GM12878 (cell line): ENCODE measurements around the gene SHB. TPM values are rescaled to one million over a fixed set of nuclear protein-coding genes. Genes with fewer than 3 reads are reported as not detected.

Experiments
- ATAC-seq: fragments of 200-7000 bp; cut with Tn5 transposase; 3 replicates; pipeline ENCODE4 v1.9.1; 2020; ENCODE audit warnings: mild to moderate bottlenecking, moderate library complexity
- BruUV-seq: library from RNA; stranded (reverse); fragments of 400-500 nt; replicated peaks from 2 replicates; lab custom pipeline; 2021; lab: Mats Ljungman, UMichigan
- CTCF ChIA-PET: fragments of 300-600 bp; sonication (Branson Sonifier 250); formaldehyde crosslinking; extraction: SDS; loops from one replicate; lab custom pipeline; 2021; ENCODE audit warnings: inconsistent platforms; lab: Yijun Ruan, JAX
- POLR2A ChIA-PET: fragments of 350-600 bp; formaldehyde crosslinking; extraction: SDS; loops from one replicate; lab custom pipeline; 2021; ENCODE audit warnings: inconsistent platforms; lab: Charles Lee
- RAD21 ChIA-PET: fragments of 300-600 bp; sonication (Branson Sonifier 250); formaldehyde crosslinking; loops from one replicate; lab custom pipeline; 2023; ENCODE audit warnings: antibody characterized with exemption; ENCODE audit not compliant: unreplicated experiment; lab: Charles Lee
- SMC1A ChIA-PET: fragments of 300-600 bp; sonication (Branson Sonifier 250); formaldehyde crosslinking; loops from one replicate; lab custom pipeline; 2023; ENCODE audit not compliant: unreplicated experiment, uncharacterized antibody; lab: Charles Lee
- DNase-seq: peaks from one replicate; pipeline ENCODE4 v3.0.0-alpha.2; 2011; ENCODE audit warnings: low read depth, low spot score
- FAIRE-seq: peaks from 3 replicates; lab custom pipeline; 2011; peaks lifted over from hg19 to GRCh38; lab: Jason Lieb, UNC
- H2AFZ ChIP-seq: 2 replicates; pipeline ENCODE4 v1.6.0; 2011; ENCODE audit warnings: low read depth, low read length, control low read depth; ENCODE audit not compliant: control insufficient read depth
- H3K27ac ChIP-seq: 2 replicates; pipeline ENCODE4 v1.5.1; 2011; ENCODE audit warnings: control low read depth; ENCODE audit not compliant: control insufficient read depth, insufficient read depth
- H3K27me3 ChIP-seq, 2 experiments: replicated peaks in 1 of 2; 2 replicates each; pipeline versions ENCODE4 v1.6.0 to v1.6.1; 2011; ENCODE audit warnings: low read length in 1 of 2; ENCODE audit not compliant: control insufficient read depth in 2 of 2, insufficient read depth in 2 of 2
- H3K36me3 ChIP-seq, 2 experiments: 2 replicates each; pipeline ENCODE4 v1.5.1; 2011; ENCODE audit warnings: low read length in 1 of 2; ENCODE audit not compliant: control insufficient read depth in 2 of 2, insufficient read depth in 2 of 2
- H3K4me1 ChIP-seq: 2 replicates; pipeline ENCODE4 v1.6.1; 2011; ENCODE audit warnings: mild to moderate bottlenecking, low read length, moderate library complexity, mixed read lengths; ENCODE audit not compliant: control insufficient read depth, insufficient read depth
- H3K4me2 ChIP-seq: 2 replicates; pipeline ENCODE4 v1.6.0; 2011; ENCODE audit warnings: control low read depth; ENCODE audit not compliant: control insufficient read depth, insufficient read depth
- H3K4me3 ChIP-seq: fragments of 200-600 bp; sonication (generic); 2 replicates; pipeline ENCODE4 v1.5.1; 2016
- H3K79me2 ChIP-seq: 2 replicates; pipeline ENCODE4 v1.6.0; 2011; ENCODE audit warnings: low read length; ENCODE audit not compliant: control insufficient read depth, insufficient read depth
- H3K9ac ChIP-seq: 2 replicates; pipeline ENCODE4 v1.8.0; 2011; ENCODE audit warnings: low read length, control low read depth, mixed read lengths; ENCODE audit not compliant: control insufficient read depth, insufficient read depth
- H3K9me3 ChIP-seq: replicated peaks from 3 replicates; pipeline ENCODE4 v1.5.1; 2011; ENCODE audit warnings: mild to moderate bottlenecking, low read length; ENCODE audit not compliant: control insufficient read depth, insufficient read depth
- H4K20me1 ChIP-seq: 2 replicates; pipeline ENCODE4 v1.6.0; 2011; ENCODE audit not compliant: control insufficient read depth, insufficient read depth
- CREB1 ChIP-seq: IDR thresholded peaks from 2 replicates; pipeline ENCODE4 v1.6.1; 2012; ENCODE audit warnings: low read depth, mild to moderate bottlenecking, inconsistent platforms
- HCFC1 ChIP-seq: fragments of 150-350 bp; IDR thresholded peaks from 2 replicates; pipeline ENCODE4 v1.6.1; 2014; ENCODE audit warnings: low read length
- IKZF2 ChIP-seq, 2 experiments: fragments of 450-650 bp; IDR thresholded peaks; 2 replicates each; pipeline ENCODE4 v1.6.1; 2017; ENCODE audit warnings: mild to moderate bottlenecking in 2 of 2, moderate library complexity in 2 of 2
- NBN ChIP-seq: fragments of 450-650 bp; IDR thresholded peaks from 2 replicates; pipeline ENCODE4 v1.6.1; 2016
- NFIC ChIP-seq: IDR thresholded peaks from 2 replicates; pipeline ENCODE4 v1.6.1; 2012; ENCODE audit warnings: low read depth, mild to moderate bottlenecking, inconsistent platforms, low read length, moderate library complexity
- PRDM15 ChIP-seq: fragments of 450-650 bp; formaldehyde crosslinking; IDR thresholded peaks from 2 replicates; pipeline ENCODE4 v1.4.0; 2020; ENCODE audit warnings: mild to moderate bottlenecking, moderate library complexity
- WGBS: methylation state at CpG from one replicate; pipeline ENCODE4 v1.1.6; 2016; ENCODE audit warnings: low lambda C conversion rate; ENCODE audit not compliant: insufficient replicate concordance, insufficient coverage; ENCODE audit errors: missing lambda C conversion rate; 5-methylcytosine and 5-hydroxymethylcytosine counted together
- in situ Hi-C: fragments of 300-500 bp; cut with MboI; formaldehyde crosslinking; loops from 9 replicates; pipeline ENCODE4 v1.14.3; 2018; ENCODE audit warnings: mixed read lengths
- intact Hi-C: fragments of 100-400 bp; cut with micrococcal nuclease; formaldehyde crosslinking; loops from one replicate; pipeline ENCODE4 v1.14.2; 2022; ENCODE audit not compliant: unreplicated experiment
- polyA plus RNA-seq, 11 experiments: library from polyadenylated mRNA; depleted of rRNA in 4 of 11; unstranded in 6 of 11; stranded (reverse) in 5 of 11; fragments of >200 nt; fragmentation: Nextera tagmentation in 4 of 11; fragmentation: Illumina TruSeq in 1 of 11; extraction: Ambion mirVana in 4 of 11; extraction: Trizol in 1 of 11; gene quantifications; 1 replicate in 1 of 11; 2 replicates in 10 of 11; pipeline versions ENCODE4 v1.2.1 to v1.2.3, GENCODE V29; 2011 to 2016; ENCODE audit warnings: inconsistent platforms in 2 of 11, missing spikeins in 2 of 11, low read depth in 1 of 11
- total RNA-seq, 4 experiments: library from RNA; depleted of rRNA in 3 of 4; stranded (reverse); fragments of >200 nt in 3 of 4; fragmentation: Illumina TruSeq in 1 of 4; extraction: Trizol in 1 of 4; gene quantifications; 2 replicates each; pipeline versions ENCODE4 v1.2.1 to v1.2.3, GENCODE V29; 2013 to 2021

The SHB gene
- total and polyA plus RNA-seq, 10 of the 15 experiments (the other 5 are each of a cell fraction or from before 2014, with no cell fraction given) = 0.29 to 6.2 (median 1.3) TPM

DNA sequence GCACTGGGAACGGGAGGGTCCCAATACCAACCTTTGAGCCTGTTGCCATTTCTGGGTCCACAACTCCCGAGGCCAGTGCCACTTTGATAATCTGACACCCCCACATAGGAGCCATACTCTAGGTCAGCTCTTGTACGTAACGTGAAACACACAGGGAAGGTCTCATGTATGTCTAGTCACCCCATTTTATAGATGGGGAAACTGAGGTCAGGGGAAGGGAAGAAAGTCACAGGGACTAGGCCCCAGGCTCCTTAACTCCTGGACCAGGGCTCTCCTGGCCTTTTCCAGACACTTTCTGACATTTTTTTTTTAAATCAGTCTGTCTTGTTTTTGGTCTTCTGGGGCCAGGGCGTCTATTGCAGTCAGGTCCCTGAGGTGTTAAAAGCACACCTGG, 84.8 kb downstream of the SHB start:
- Histone ChIP-seq H3K4me3 (no peak overlapping the region), H3K4me1 (no peaks in the 10 kb centered on the region), H4K20me1 (no peaks in the 10 kb centered on the region), H3K9me3 (no peaks in the 10 kb centered on the region), H3K4me2 (no peak overlapping the region), H3K27ac (no peak overlapping the region), H3K79me2 (no peaks in the 10 kb centered on the region), H3K36me3 (no peaks in the 10 kb centered on the region)
- in situ Hi-C loops = loop anchor here (25.0 kb wide), 1 partner anchor 1047 kb away; no protein-coding TSS in a partner anchor
- CTCF ChIA-PET = interaction anchor here (1.3 kb wide), 1 partner anchor 10 kb away, joined by 3 read pairs; no protein-coding TSS in a partner anchor
- ATAC-seq (no peak), DNase-seq (no peak)
- POLR2A ChIA-PET = no interaction called here
- no TSS peak for BruUV-seq
- intact Hi-C loops = no loop called here
- 27% methylated on average over 5 of the region's 5 CpGs for WGBS
- RAD21 ChIA-PET = no interaction called here
- SMC1A ChIA-PET = no interaction called here
- TF ChIP-seq CREB1 = no peak
- TF ChIP-seq, all 136 proteins: peak for 0
- Histone ChIP-seq H3K27me3 (no peaks in the 10 kb centered on the region), H3K9ac (no peak overlapping the region), H2AFZ (no peak overlapping the region)
- no peak for FAIRE-seq

DNA sequence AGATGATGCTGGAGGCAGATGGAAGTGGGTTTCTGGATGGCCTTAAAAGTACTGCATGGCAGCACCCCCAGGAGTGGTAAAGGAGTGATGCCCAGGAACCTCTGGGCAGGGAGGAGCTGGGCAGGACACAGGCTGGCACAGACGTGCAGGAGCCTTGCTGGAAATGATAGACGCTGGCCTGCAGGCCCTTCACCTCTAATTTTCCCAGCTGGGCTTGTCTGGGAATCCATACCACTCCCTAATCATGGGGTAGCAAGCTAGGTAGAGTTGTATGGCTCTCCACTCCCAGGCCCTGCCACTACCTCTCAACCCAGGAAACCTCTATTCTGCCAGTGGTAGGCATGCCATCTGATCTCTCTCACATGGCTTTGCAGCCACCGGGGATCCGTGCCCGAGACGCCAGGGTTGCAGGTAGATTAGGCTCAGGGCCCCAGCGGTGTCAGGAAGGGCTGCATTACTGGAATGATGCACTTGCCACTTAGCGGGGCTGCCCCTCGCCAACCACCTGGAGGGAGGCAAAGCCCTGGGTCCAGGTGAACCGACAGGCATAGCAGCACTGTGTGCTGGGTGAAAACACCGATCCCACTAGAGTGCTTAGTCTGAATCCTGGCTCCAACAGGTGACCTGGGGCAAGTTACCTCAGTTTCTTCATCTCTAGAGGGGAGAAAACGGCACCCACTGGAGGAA, 85.5 kb downstream of the SHB start:
- CTCF ChIA-PET = no interaction called here

More for the DNA sequence above, 85.5 kb downstream of the SHB start:
- TF ChIP-seq PRDM15 (no peak), HCFC1 (no peak), IKZF2 (IDR thresholded peaks at IDR 0.05) (no peak), NFIC (no peak), NBN (no peak)
- no peak overlapping the region for H3K9ac ChIP-seq
- in situ Hi-C loops (loop anchor here (25.0 kb wide), 1 partner anchor 1046 kb away; no protein-coding TSS in a partner anchor), intact Hi-C loops (no loop called here)
- no peak overlapping the region for H3K4me3 ChIP-seq
- H4K20me1 ChIP-seq = no peaks in the 10 kb centered on the region
- H3K27me3 ChIP-seq = no peaks in the 10 kb centered on the region
- no peaks in the 10 kb centered on the region for H3K36me3 ChIP-seq
- SMC1A ChIA-PET = interaction anchor here (0.9 kb wide), 1 partner anchor 17 kb away, joined by 3 read pairs; no protein-coding TSS in a partner anchor
- H2AFZ ChIP-seq = no peak overlapping the region
- H3K4me2 ChIP-seq = no peak overlapping the region
- ATAC-seq = no peak
- no peaks in the 10 kb centered on the region for H3K9me3 ChIP-seq
- BruUV-seq = no TSS peak
- no peak overlapping the region for H3K27ac ChIP-seq
- H3K79me2 ChIP-seq = no peaks in the 10 kb centered on the region
- FAIRE-seq = no peak
- 73% methylated on average over 12 of the region's 12 CpGs for WGBS
- no peak for DNase-seq
- H3K4me1 ChIP-seq = no peaks in the 10 kb centered on the region
- POLR2A ChIA-PET = interaction anchor here (1.2 kb wide), 1 partner anchor 69 kb away, joined by 3 read pairs; no protein-coding TSS in a partner anchor
- RAD21 ChIA-PET = no interaction called here
